Fibroblast of the aortic adventitia (primary cell): ENCODE results near the gene LARP4B. TPM values are rescaled to one million over a fixed set of nuclear protein-coding genes. Genes with fewer than 3 reads are reported as not detected.

Experiments
- DNase-seq: peaks from one replicate; pipeline ENCODE4 v3.0.0-alpha.2; 2010; ENCODE audit warnings: low read depth
- H3K4me3 ChIP-seq: 2 replicates; pipeline ENCODE4 v1.5.1; 2011; ENCODE audit warnings: low read depth, mild to moderate bottlenecking, control low read depth, low read length, moderate library complexity
- CTCF ChIP-seq: IDR thresholded peaks from 2 replicates; pipeline ENCODE4 v1.5.1; 2011; ENCODE audit warnings: mild to moderate bottlenecking, low read length, control low read depth, inconsistent platforms; ENCODE audit not compliant: insufficient read depth
- total RNA-seq: library from RNA; depleted of rRNA; stranded (reverse); fragments of >200 nt; gene quantifications from 2 replicates; pipeline ENCODE4 v1.2.3, GENCODE V29; 2012; ENCODE audit warnings: low replicate concordance

Gene LARP4B
- total RNA-seq, 1 donor, result 38.7 TPM

- no peak overlapping the region for H3K4me3 ChIP-seq
- DNase-seq, result no peak
- no peak for TF ChIP-seq CTCF
These were observed 150.7 kb downstream of the LARP4B start for GRCh38 chr10:780536-781524.

GRCh38 chr10:778626-779330 is 152.7 kb downstream of the LARP4B start:
- DNase-seq, result no peak
- no peak overlapping the region for H3K4me3 ChIP-seq
- no peak for TF ChIP-seq CTCF

DNA sequence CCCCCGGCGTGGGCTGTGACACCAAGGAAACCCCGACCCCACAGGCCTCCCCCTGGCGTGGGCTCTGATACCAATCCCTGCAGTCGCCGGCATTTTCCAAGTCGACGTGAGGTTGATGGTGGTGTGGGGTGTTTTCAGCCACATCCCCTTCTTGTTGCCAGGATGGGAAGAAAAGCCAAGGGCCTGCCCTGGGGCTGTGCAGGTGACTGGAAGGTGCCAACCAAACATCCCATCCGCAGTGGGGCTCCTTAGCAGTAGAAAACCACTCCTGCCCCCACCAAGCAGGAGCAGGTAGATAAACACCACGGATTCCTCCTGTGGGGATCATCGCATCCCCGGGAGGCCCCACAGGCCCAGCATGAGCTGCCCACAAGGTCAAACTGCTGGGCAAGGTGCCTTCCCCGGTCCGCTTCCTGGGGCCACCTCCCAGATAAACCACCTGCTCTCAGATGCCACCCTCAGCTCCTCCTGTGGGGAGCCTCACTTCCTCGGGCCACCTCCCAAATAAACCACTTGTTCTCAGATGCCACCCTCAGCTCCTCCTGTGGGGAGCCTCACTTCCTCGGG is 153.5 kb downstream of the LARP4B start:
- DNase-seq, result no peak
- TF ChIP-seq CTCF, result no peak
- no peak overlapping the region for H3K4me3 ChIP-seq

- no peak for DNase-seq
- no peak for TF ChIP-seq CTCF
- no peak overlapping the region for H3K4me3 ChIP-seq
These were observed 154.7 kb downstream of the LARP4B start for GRCh38 chr10:776772-777171.

- no peak for TF ChIP-seq CTCF
- H3K4me3 ChIP-seq, result no peak overlapping the region
- DNase-seq, result no peak
These were observed 156.0 kb downstream of the LARP4B start for GRCh38 chr10:775245-776075.

DNA sequence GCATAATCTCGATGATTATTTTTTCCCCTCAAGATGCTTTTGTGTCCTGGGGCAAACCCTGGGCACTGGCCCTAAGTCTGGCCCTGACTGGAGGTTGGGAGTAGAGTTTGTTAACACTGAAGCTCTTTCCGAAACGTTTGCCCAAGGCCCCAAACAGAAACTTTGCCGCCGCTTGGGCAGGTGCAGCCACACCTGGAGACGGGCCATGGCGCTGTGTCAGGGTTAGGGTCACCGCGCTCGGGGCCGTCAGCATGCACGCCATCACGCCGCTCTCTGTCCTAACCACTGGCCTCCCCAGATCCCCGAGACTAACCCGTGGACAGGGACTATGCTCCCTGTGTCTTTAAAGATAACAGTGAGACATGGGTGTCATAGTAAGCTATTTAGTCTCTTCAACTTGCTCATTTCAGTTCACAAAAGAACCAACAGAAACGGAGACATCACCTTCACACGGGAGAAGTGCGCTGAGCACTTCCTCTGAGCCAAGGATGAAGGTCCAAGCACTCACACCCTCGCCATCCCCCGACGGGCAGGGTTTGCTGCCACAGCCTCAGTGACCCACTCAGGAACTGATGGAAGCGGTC is 156.8 kb downstream of the LARP4B start:
- no peak for DNase-seq
- H3K4me3 ChIP-seq, result no peak overlapping the region
- TF ChIP-seq CTCF, result no peak
